AG04449 (cell line): ENCODE measurements around the gene TNS1.
A peak's percentile ranks its signal among the peaks of the same experiment; 100 is the strongest.

ENCODE experiments used
- CTCF ChIA-PET: fragments of 350-600 bp; formaldehyde crosslinking; extraction: SDS; loops from one replicate; lab custom pipeline; 2021; ENCODE audit warnings: antibody characterized with exemption; lab: Yijun Ruan, JAX
- POLR2A ChIA-PET: fragments of 400-600, 350-600 bp; formaldehyde crosslinking; extraction: SDS; loops from one replicate; lab custom pipeline; 2020; ENCODE audit warnings: antibody characterized with exemption, inconsistent platforms; lab: Yijun Ruan, JAX
- DNase-seq: peaks from one replicate; pipeline ENCODE4 v3.0.0-alpha.2; 2010; ENCODE audit warnings: low read depth, low spot score
- H3K4me3 ChIP-seq: 2 replicates; pipeline ENCODE4 v1.5.1; 2011; ENCODE audit warnings: low read depth, mild to moderate bottlenecking, control low read depth, low read length
- TF ChIP-seq, protein P1 (sequence below): IDR thresholded peaks from one replicate; pipeline ENCODE4 v1.5.1; 2011; ENCODE audit warnings: mild to moderate bottlenecking, moderate library complexity, low read length, control low read depth, inconsistent platforms; ENCODE audit not compliant: insufficient read depth; ENCODE audit errors: missing control alignments

TNS1 gene

DNA sequence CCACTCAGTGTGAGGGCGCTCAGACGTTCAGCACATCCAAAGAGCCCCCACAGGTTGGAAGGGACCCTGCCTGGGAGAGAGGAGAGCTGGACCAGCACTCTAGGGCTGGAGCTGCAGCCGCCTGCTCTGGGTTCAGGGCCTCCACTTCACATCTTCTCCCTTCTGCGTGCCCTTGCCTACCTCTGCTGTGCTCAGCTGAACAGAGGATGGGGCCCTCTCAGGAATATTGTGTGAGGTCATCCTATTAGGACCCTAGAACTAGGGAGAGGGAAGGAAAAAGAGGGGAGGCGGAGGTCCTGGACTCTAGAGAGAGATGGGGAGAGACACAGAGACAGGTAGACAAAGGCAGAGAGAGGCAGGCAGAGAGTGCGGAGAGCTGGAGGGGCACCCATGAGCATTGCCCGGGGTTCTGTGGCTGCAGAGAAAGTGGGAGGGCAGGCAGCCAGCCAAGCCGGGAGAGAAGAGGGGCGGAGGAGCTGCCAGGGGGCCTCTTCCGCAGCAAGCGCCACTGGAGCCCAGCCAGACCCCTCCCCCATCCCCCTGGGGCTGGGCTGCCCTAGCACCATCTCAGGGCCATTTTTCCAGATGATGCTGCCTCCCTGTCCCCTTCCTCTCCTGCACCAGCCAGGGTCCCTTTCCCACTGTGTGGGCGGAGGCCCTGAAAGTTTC is 8.3 kb upstream of the TNS1 start:
- no peak for DNase-seq
- TF ChIP-seq, protein P1, sequence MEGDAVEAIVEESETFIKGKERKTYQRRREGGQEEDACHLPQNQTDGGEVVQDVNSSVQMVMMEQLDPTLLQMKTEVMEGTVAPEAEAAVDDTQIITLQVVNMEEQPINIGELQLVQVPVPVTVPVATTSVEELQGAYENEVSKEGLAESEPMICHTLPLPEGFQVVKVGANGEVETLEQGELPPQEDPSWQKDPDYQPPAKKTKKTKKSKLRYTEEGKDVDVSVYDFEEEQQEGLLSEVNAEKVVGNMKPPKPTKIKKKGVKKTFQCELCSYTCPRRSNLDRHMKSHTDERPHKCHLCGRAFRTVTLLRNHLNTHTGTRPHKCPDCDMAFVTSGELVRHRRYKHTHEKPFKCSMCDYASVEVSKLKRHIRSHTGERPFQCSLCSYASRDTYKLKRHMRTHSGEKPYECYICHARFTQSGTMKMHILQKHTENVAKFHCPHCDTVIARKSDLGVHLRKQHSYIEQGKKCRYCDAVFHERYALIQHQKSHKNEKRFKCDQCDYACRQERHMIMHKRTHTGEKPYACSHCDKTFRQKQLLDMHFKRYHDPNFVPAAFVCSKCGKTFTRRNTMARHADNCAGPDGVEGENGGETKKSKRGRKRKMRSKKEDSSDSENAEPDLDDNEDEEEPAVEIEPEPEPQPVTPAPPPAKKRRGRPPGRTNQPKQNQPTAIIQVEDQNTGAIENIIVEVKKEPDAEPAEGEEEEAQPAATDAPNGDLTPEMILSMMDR = no peak
- ChIA-PET POLR2A (no interaction called here), CTCF (interaction anchor here (0.7 to 2.5 kb wide), 15 partner anchors 9 to 226 kb away, joined by 3 to 10 read pairs (median 4); no protein-coding TSS in a partner anchor)
- H3K4me3 ChIP-seq = no peak overlapping the region

DNA sequence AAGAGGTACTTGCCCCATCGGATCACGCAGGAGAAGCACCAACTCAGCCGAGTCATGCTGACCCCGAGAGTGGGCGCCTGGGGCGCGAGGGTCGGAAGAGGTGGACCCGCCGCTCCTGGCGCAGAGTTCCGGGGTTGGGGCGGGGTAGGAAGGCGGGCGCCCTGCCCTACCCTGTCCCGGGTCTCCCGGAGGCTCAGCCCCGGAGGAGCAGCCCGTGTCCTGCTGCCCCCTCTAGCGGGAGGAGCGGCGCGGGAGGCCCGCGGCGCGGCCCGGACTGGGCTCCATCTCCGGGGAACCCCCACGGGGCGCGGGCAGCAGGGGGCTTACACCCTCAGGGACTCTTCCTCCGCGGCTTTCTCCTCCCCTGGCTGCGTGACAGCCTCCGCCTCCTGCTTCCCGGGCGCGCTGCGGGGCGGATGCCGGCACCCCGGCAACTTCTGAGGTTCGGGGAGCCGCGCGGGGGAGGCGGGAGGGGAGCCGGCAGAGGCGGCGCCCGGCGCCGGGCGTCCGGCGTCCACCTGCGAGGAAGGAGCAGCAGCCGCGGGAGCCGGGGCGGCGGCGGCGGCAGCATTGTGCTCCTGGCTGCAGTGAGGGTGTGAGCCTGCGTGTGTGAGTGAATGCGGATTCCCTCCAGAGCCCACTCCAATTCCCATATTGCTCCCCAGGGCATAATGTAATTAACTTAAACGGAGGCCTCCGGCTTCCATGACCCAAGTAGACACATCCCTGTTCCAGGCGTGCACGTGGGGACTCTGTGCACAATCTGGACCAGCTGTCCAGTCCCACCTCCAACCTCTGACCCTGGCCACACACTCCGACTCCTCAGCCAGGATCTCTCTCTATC is 7.6 kb upstream of the TNS1 start:
- CTCF ChIA-PET = interaction anchor here (1.1 to 2.5 kb wide), 5 partner anchors 8 to 21 kb away, joined by 4 to 10 read pairs (median 5); no protein-coding TSS in a partner anchor
- no peak for DNase-seq
- POLR2A ChIA-PET = no interaction called here
- TF ChIP-seq, protein P1 = peak; percentile 82
- peak overlapping the region; percentile 74 for H3K4me3 ChIP-seq

DNA sequence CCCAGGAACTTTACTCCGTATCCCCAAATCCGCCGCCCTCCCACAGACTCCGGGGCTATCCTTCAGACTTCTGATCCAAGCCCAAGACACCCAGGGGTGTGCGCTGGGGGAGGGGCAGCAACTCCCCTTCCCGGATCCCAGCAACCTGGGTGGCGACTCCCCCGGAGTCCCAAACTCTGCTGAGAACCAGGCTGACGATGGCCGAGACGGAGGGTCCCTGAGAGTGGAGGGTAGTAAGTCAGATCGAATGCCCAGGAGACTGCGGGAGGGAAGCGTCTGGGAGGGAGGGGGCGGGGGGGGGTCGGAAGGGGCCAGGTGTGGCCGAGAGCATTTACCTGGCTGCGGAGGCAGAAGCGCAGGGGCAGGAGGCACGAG is 7.0 kb upstream of the TNS1 start:
- TF ChIP-seq, protein P1 = no peak
- ChIA-PET POLR2A (no interaction called here), CTCF (interaction anchor here (0.8 to 5.4 kb wide), 5 partner anchors 15 to 224 kb away, joined by 3 to 54 read pairs (median 11); no protein-coding TSS in a partner anchor)
- DNase-seq = no peak
- peak overlapping the region; percentile 74 for H3K4me3 ChIP-seq

DNA sequence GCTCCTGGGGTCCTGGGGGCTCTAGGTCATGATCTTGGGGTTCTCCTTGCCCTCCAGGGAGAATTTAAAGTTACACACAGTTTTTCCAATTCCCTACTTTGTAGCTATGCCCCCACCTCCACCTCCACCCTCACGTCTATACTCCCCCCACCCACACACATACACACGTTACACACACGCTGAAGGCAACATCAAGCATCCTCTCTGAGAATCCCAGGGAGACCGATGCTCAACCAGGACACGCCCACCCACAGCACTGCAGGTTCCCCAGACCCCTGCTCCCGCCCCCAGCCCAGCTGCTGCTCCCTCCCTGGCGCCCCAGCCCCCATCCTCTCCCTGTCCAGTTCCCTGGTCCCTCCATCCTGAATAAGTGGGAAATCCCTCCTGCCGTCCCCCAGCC is 6.4 kb upstream of the TNS1 start:
- CTCF ChIA-PET = interaction anchor here (0.8 to 5.4 kb wide), 6 partner anchors 15 to 223 kb away, joined by 3 to 54 read pairs (median 8); no protein-coding TSS in a partner anchor
- POLR2A ChIA-PET = interaction anchor here (2.0 kb wide), 1 partner anchor 13 kb away, joined by 5 read pairs; no protein-coding TSS in a partner anchor
- peak overlapping the region; percentile 74 for H3K4me3 ChIP-seq

DNA sequence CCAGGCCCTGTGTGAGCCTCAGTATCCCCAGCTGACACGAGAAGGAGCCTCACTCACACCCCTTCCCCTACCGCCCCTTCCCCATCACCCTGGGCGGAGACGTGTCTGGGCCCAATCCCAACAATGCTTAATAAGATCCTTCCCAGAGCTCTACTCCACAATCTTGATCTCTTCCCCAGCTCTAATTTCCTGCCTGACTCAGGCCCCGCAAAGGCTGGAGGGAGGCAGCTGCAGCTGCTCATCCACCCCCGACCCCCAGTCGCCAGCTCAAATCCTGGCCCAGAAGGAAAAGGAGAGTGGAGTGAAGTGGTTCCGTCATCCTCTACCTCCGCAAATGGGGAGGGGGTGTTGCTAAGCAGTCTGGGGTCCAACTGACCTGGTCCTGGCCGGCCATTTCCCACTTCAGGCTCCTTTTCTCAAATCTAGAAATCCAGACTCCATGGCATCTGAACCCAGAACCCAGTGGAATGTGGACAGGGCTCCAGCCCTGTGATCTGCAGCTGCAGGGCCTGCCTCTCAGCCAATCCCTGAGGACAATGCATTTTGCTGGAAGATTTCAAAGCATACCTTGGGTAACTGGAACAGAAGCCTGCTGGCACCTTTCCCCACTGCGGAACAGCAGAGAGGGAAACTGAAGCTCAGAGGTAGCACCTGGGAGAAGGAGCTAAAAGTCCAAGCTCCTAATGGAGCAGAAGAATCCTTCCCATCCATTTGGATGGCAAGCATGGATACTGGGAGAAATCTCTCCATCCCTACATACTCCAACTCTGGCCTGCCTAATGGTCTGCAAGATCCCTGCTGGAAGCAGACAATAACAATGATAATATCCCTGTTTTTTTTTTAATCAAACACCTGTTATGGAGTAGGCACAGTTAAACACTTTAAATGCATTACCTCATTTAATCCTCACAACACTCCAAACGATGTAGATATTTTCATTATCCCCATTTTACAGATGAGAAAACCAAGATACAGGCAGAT is 5.6 kb upstream of the TNS1 start:
- H3K4me3 ChIP-seq = no peak overlapping the region; the same call in 1 of the 2 replicates
- TF ChIP-seq, protein P1 = no peak
- DNase-seq = no peak
- POLR2A ChIA-PET = interaction anchor here (0.6 to 2.0 kb wide), 3 partner anchors 13 to 72 kb away, joined by 3 to 5 read pairs (median 4); no protein-coding TSS in a partner anchor
- CTCF ChIA-PET = interaction anchor here (0.6 to 5.4 kb wide), 11 partner anchors 9 to 380 kb away, joined by 3 to 54 read pairs (median 4); no protein-coding TSS in a partner anchor

More for the DNA sequence above, 6.4 kb upstream of the TNS1 start:
- no peak for DNase-seq
- TF ChIP-seq, protein P1 = no peak
